Measurements from ENCODE around the gene SEL1L3.

The SEL1L3 gene

DNA sequence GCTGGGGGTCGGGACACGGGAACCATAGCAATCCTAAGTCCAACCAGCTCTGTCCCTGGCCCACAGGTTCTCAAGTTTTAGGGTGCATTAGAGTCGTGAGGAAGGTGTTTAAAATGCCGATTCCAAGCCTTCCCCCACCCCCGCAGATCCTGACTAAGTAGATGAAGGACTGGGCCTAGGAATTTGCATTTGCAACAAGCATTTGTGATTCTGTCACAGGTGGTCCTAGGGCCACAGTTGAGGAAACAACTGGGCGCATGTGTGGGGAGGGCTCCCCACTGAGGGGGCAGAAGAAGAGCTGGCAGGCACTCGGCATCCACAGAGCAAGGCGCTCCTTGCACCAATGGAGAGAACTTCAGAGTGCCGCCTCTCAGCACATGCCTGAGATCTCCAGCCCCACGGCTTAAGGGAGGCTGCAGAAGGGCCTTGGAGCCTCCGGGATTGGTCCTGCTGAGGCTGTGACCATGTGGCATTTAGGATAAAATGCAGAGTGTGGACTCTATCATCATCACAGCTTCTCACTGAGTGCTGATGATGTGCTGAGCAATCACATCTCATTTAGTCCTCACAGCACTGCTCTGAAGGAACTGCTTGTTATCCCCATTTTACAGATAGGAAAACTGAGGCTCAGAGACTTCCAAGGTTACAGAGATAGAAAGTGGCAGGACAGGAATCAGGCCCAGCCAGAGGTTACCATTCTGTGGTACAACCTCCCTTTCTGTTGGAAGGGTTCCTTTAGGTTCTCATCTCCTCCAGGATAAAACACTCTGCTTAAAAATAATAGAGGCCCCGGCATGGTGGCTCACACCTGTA is 16.7 kb downstream of the SEL1L3 start:
- DNase-seq: no peak

DNA sequence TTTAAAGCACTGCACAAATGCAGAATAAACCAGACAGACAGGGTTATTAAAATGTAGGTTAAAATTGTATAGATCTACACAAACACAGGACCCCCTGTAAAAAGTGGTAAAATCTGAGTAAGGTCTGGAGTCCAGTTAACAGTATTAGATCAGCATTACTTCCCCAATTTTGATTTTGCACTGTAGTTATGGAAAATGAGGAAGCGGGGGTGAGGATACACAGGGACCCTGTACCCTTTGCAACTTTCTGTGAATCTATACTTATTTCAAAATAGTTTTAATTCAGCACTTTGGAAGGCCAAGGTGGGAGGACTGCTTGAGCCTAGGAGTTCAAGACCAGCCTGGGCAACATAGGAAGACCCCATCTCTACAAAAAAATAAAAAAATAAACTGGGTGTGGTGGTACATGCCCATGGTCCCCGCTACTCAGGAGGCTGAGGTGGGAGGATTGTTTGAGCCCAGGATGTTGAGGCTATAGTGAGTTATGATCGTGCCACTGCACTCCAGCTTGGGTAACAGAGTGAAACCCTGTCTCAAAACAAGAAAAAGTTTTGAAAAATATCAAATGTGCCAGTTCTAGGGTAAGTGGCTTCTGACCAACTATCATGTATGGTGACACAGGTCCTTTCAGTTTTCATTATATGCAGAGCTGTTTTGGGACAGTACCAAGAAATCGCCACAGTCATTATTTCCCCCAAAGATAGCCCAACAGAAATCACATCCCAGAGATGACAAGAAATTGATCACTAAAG is 17.7 kb downstream of the SEL1L3 start:
- no peak for DNase-seq

DNA sequence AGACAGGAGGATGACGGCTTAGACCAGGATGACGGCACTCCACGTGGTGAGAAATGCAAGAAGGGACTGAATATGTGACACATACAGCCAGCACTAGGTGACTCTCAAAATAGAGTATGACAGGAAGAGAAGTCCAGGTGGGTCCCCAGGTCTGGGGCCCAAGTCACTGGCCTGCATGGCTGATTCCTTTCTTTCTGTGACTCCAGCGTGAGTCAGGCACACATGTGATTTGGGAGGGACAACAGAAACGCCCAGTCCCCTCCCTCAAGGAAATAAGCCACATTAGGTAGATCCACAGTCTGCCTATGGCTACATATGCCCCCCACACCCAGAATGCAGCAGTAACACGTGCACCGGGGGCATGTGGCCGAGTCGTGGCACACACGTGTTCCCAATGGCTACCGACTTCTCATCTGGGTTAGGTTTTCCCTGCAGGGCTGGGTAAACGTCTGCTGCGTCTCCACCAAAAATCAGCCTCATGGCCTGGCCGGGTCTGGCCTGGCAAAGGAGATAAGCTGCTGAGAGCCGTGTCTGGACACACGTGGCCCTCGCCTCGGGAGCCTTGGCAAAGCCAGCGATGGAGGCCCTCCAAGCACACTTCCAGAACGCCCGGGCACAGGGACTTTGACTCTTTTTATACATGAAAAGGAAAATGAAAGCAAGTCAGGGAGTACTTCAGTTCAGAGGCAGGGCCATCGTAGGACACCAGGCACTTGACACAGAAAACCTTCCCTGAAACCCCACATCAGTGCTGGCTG is 19.3 kb downstream of the SEL1L3 start:
- no peak for DNase-seq

DNA sequence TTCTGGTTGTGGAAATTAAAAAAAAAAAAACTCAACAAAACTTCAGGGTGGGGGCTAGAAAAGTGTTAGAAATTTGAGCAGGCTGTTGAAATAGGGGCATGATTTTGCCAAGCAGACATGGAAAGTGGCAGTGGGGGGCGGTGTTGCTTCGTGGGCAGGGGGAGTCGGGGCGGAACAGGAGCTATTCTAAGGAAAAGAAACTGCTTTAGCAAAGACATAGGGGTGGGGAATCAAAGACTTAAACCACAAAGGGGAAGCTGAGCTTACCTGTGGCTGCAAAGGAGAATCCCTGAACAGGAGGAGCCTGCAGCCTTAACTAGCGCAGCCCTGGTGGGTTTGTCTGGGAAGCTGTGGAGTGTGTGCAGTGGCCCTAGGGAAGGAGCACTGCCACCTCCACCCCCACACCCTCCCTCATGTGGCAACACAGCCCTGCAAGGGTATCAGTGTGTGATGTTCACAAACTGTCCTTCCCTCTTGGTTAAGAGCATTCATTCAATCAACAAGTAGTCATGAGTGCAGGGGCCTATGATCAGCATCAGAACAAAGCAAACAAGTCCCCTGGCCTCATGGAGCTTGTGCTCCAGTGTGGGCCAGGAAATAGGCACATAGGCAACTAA is 20.5 kb downstream of the SEL1L3 start:
- DNase-seq: no peak

DNA sequence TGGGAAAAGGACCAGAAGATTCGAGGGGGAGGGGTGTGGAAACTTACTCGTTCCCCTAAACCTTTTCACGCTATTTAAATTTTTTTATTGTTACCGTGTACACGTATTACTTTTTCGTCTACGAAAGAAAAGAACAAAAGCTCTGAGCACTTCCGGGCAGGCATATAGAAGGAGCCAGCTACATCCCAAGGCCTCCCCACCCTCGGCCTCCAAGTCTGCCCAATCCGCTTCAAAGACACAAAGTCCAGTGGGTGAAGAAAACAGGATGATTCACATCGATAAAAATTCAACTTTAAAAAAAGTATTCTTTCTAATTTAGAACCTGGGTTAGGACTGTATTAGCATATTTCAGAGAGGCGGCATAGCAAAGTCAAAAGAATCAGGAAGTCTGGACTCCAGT is 23.1 kb downstream of the SEL1L3 start:
- no peak for DNase-seq

DNA sequence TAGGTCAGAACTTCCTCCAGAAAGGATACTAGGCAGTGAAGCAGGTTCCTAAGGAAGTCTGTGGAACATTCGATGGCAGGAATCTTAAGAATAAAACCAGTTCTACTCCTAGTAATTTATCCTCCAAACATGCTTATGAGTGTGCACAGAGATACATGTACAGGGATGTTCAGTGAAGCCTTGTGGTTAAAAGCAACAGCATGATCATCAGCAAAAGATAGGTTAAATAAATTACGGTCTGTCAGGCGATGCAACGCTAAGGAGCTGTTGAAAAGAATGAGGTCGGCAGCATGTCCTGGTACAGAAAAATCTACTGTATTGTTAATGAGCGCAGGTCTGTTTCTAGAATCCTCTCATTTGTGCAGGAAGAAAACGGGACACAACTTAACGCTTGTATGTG is 23.6 kb downstream of the SEL1L3 start:
- DNase-seq: no peak

DNA sequence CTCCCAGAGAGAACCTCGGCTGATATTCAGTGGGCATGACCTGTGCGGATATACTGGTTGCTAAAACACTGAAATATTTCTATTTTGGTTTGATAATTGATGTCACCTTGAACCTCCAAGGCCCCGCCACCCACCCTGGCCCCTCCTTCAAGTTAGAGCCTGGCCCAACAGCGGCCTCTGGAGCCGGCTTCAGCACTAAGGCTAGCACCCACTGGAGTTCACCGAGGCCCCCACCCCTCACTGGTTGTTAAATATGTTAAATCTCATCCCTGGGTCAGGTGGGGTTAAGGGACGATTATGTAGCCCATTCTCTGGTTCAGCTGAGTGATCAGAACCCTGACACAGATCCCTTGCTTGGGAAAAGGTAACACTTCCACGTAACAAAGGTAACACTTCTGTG is 24.3 kb downstream of the SEL1L3 start:
- no peak for DNase-seq

DNA sequence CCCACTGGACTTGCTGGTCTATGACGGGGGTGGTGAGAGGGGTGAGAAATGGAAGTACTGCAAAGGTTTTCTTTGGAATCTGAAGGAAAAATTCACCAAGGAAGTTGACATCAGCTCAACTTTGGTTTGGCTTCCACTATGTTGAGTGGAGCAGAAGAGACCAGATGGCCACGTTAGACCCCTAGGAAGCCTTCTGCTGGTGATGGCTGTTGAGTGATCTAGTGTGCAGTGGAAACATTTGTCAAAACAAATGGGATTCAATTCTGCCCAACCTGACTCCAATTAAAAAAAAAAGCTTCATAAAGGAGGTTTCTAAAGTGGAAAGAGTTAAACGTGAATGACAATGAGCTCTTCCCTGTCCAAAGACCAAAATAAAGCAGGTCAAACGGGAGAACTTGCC is 25.7 kb downstream of the SEL1L3 start:
- DNase-seq: no peak

DNA sequence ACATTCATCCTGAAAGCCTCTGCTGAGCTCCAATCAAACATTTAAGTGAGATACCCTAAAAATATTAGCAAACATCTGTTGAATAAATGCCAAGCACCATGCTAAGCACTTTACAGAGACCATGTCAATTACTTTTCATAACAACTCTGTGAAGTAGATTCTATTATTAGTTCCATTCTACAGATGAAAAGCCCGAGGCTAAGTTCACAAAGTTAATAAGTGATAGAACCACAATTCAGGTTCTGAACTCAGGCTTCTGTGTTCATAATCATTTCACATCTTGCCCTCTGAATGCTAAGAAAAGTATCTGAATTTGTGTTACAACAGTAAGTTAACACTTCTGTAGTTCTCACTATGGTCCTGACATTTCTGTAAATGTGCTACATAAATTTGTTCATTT is 27.4 kb downstream of the SEL1L3 start:
- DNase-seq: no peak

DNA sequence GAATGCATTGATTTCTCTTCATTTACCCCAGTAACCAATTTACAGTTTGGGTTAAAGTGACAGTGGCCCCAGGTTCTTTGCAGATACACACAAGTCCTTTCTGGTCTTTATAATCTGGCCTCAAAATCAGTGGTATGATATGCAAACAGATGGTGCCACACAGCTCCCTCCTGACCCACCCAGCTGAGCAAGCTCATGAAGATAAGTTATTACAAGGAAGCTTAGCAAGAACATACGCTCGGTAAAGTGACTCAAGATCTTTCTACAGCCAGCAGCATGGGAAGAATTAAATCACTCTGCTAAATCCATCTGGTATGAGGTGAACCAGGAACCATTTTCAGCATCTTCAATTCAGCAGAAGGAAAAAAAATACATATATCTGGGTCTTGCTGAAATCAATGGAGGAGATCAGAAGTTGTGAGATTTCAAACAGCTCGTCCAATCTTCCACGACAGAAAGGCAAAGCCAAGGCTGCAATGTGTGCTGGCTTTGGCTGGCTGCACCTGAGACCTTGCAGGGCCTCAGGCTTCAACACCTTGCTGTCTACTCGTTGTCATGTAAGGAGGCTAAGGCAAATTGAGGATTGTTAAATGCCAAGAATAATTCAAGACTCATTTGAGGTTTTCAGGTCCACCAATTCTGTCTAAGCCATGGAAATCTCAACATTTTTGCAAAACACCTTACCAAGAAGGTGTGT is 28.2 kb downstream of the SEL1L3 start:
- DNase-seq: no peak

DNA sequence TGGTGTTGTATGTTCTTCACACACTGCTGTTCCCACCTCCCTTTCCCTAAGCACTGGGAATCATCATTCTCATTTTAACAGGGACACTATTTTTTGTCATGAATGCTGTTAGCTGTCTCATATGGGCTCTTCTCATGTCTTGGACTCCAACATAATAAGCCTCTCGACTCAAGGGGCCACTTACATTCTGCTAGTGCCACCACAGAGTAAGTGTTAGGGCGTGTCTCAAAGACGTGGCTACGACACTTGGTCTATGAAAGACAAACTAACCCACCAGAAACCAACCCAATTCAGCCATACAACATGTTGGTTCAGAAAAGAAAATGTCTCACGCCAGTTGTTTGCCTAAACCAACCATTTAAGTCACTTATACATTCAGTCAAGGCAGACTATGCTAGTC is 32.2 kb downstream of the SEL1L3 start:
- DNase-seq: no peak

DNA sequence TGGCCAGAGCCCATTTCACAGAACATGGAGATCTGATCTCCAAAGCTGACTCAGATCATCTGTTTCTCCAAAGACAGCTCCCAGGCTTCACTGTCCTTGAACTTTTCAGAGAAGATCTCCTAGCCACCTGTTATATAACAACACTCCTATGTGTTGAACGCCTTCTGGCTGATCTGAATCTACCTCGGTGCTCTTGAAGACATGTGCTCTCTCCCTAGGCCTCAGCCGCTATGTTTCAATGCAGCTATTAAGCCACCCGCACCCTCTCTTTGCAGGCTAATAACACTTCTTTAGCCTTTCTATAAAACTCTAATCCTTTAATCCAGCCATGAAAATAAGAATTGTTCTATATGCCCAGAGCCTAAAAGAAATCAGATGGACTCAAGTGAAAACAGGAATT is 34.9 kb downstream of the SEL1L3 start:
- DNase-seq: no peak

DNA sequence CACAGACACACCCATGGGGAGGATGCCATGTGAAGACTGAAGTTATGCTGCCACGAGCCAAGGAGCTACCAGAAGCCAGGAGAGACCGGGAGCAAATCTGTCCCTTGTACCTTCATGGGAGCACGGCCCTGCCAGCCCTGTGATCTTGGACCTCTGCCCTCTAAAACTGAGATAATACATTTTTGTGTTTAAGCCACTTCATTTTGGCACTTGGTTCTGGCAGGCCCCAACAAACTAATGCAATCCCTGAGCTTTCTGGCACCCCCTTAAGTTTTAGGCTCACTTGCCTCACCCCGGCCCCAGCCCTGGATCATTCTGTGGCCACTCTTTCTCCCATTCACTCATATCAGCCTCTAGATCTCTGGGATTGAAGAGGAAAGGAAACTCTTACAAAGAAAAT is 35.4 kb downstream of the SEL1L3 start:
- no peak for DNase-seq

DNA sequence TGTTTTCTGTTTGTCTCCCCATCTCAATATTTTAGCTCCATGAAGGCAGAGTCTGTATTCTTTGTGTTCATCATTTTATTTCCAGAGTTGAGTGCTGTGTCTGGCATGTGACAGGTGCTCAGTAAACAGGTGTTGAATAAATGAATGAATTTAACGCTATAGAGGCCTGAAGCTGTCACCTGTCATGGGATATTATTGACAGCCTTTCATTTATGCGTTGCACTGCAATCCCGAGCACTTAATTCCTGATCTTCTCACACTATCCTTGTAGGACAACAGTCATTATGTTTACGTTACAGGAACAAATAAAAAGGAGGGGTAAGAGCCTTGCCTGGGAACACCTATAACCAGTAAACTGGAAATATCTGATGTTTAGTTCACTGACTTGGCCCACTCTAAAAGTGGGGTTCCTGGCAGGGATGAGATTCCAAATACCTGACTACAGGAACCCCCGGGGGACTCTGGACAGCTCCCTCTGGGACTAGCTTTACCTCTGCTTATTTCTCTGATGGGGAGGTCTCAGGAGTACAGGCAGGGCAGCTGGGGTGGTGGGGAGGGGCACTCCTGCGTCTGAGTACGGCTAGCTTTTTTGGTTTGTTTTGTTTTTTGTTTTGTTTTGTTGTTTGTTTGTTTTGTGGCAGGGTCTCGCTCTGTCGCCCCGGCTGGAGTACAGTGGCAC is 36.6 kb downstream of the SEL1L3 start:
- no peak for DNase-seq

DNA sequence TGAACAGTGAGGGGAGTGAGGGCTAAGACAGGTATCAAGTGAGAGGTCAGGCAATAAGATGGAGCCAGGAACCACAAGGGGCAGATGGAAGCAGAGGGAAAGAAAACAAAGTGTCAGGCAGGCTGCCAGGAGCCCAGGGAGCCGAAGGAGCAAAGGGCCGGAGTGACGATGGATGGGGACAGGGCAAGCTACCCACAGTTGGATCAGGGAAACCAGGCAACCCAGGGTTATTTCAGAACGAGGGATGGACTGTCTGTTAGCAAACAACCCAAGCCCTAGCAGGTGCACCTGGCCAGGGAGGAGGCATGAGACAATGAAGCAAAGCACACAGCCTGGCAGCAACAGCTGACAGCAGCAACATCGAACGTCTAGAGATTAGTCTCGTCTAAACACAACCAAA is 39.2 kb downstream of the SEL1L3 start:
- no peak for DNase-seq

DNA sequence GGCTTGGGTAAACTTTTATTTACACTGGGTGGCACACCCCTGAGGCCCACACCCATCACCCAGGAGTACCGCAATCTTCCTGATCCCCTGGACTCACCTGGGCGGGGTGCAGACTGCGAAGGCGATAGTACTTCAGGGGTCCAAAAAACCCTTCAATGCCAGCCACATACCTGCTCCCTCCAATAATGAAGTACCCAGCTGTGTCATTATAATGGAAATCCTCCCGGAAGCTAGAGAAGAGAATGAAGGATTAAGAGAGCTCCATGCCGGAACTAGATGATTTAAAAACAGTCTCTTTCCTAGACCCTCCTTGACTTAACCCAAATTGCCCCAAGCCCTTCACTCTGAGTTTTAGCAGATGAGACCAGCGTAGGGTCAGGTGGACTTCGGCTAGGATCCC is 40.9 kb downstream of the SEL1L3 start:
- no peak for DNase-seq

DNA sequence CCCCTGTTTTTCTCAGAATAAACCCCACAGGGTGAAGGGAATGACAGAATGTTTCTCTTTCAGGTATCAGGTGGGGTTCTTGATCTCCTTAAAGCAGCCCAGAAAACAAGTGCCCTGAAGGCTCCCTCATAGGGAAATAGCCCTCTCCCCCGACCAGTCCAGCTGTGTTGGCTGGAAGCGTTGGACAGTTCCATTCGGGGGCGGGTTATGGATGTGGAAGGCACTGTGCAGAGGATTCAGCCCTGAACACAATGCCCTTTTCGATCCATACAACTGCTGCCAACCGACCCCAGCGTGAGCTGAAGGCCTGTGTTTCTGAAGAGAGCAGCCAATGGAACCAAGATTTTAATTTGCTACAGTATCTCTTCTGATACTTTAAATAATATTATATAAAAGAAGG is 41.5 kb downstream of the SEL1L3 start:
- DNase-seq: no peak

DNA sequence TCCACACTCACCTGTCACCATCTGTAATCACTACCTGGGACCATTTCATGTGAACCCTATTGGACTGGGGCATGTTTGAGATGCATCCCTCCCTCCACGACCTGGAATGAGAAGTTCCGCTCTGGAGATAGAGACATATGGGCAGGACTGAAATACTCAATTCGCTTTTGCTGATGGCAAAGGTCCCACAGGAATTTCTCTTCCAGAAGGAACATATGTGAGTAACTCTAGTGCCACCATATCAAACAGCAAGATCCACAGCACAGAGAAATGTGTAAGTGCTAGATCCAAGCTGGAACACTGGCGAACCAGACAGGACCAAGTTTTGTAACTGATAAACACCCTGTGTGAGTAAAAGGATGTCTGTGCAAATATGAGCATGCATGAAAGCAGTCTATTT is 43.9 kb downstream of the SEL1L3 start:
- no peak for DNase-seq

DNA sequence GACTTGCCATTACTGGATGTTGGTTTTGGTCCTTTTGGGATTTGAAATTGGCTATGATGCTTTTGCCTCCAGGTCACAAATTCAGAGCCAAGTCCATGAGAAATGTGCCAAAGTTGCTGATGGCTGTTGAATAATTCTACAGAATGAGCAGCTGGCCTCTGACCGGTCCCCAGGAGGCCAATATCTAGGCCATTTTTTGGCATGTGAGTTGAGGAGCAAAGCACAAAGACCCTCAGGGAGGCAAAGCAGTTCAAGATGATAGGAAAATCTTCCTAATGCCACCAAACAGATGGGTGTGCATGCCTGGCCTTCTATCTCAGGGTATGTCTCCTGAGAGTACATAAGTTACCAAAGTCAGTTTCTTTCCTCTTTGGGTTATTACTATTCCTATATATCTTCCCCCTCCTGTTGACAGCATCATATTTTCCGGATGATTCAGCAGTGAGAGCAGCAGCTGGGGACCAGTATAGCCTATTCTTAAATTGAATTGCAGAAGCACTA is 44.4 kb downstream of the SEL1L3 start:
- DNase-seq: no peak

DNA sequence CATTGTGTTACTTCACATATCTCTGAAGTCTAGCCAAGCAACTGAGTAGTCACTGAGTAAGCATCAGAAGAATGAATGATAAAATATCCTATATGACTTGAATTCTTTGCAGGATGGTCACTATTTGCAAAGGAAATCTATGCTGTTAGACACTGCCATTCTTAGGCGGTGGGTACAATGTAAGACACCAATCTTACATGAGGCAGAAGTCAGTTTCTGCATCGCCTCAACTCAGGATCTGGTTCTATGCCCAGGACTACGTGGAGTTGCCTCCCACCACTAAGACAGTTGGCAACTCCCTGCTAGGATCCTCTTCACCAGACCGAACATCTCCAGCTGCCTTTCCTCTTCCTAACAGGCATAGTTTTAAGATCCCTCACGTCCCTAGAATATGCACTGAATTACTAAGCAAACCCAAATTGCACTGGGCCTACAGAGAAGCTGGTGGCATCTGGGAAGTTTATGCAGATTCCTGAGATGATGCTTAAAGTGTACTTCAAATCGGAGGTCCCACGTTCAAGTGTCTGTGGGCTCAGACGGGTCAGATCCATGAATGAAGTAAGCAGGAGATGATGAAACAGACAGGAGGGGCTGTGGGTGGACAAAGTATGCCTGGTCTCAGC is 45.6 kb downstream of the SEL1L3 start:
- no peak for DNase-seq

DNA sequence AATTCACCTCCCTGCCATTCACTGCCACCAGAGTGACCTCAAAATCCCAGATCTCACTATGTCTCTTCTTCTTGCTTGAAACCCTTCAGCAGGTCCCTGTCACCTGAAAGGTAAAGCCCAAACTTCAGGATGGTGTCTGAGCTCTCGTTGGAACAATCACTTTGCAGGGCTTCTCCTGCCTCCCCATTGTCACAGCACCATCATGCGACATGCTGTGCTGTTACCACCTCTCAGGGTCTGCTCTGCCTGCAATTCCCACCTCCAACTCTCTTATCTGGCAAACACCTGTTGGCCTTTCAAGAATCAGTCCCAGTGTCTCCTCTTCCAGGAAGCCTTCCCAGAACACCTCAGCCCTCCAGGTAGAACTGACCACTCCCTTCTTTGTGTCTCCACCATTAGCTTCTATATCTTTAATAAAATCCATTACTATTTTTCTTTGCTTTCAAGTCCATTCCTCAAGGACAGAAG is 46.2 kb downstream of the SEL1L3 start:
- no peak for DNase-seq

Measured in activated T-cell treated with anti-CD3 and anti-CD28 coated beads for 4 hours (primary cell).